Measurements from ENCODE around the gene ATN1.

ATN1 gene

DNA sequence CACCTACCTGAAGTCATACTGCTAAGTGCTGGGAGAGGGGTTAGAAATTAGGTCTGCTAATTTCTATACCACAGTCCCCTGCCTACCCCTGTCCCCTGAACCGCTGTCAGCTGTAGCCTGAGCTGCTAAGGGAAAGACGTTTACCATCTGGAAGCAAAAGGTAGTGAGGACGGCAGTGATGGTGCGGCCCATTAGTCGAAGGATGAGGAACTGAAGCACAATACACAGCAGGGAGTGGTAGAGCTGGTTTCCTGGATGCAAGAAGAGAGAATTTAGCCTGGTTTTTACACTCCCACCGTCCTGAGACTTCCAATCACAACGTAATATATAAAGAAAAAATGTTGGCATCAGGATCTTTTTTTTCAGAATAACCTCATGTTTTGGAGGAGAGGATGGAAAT is 54.8 kb downstream of the ATN1 start:
- H3K27me3 Mint-ChIP-seq (ENCODE audit: low read depth), result no peaks in the 10 kb centered on the region
- no peak overlapping the region for H3K27ac Mint-ChIP-seq
- DNase-seq (ENCODE audit: low spot score), result no peak
- peaks cover 33% of the 10 kb centered on the region for H3K36me3 Mint-ChIP-seq (ENCODE audit: low read depth)
- H3K4me1 Mint-ChIP-seq (ENCODE audit: low read depth), result no peaks in the 10 kb centered on the region
- no peaks in the 10 kb centered on the region for H3K9me3 Mint-ChIP-seq
- no peak overlapping the region for H3K4me3 Mint-ChIP-seq

DNA sequence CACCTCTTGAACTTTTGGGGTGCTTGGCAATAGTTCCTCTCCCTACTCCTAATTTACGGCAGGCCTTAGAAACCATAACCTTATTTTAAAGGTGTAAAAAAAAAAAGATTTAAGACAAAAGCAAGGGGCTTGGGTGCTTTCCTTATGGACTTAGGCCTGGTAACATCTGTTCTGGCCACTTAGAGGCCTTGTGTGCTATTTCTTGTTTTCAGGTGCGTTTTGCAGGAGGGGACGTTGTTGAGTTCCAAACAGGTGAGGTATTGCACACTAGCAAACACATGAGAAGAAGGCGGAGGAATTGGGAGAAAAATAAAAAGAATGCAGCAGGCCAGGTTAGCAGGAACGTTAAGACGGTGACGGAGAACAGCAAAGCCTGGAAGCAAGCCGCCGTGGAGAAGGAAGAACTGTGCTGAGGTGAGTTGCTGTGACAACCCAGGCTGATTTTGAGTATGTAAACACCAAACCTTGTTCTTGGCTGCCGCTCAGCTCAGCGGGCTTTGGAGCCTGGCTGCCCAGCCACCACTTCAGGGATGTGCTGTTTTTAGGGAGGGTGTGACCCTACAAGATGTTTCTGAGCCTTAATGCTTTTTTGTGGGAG is 60.3 kb downstream of the ATN1 start:
- no peaks in the 10 kb centered on the region for H3K27me3 Mint-ChIP-seq (ENCODE audit: low read depth)

More for the DNA sequence above, 60.3 kb downstream of the ATN1 start:
- no peaks in the 10 kb centered on the region for H3K9me3 Mint-ChIP-seq
- H3K4me1 Mint-ChIP-seq (ENCODE audit: low read depth), result no peaks in the 10 kb centered on the region
- peaks cover 20% of the 10 kb centered on the region for H3K36me3 Mint-ChIP-seq (ENCODE audit: low read depth)
- H3K4me3 Mint-ChIP-seq, result no peak overlapping the region
- no peak overlapping the region for H3K27ac Mint-ChIP-seq
- DNase-seq (ENCODE audit: low spot score), result no peak
